AG04450 (cell line): ENCODE data around the gene KCNA10. TPM values are rescaled to one million over a fixed set of nuclear protein-coding genes. Genes with fewer than 3 reads are reported as not detected.

Source experiments
- CTCF ChIA-PET: fragments of 300-600, 350-600 bp; formaldehyde crosslinking; extraction: SDS; loops from one replicate; lab custom pipeline; 2022; ENCODE audit warnings: antibody characterized with exemption, inconsistent platforms; lab: Charles Lee
- POLR2A ChIA-PET: fragments of 350-600 bp; formaldehyde crosslinking; extraction: SDS; loops from one replicate; lab custom pipeline; 2021; ENCODE audit warnings: antibody characterized with exemption, inconsistent platforms; lab: Yijun Ruan, JAX
- DNase-seq: peaks from one replicate; pipeline ENCODE4 v3.0.0-alpha.2; 2011; ENCODE audit warnings: low read depth, low spot score
- H3K27ac ChIP-seq: one replicate; pipeline ENCODE4 v1.5.1; 2012; ENCODE audit warnings: low read depth, low read length, control low read depth
- H3K27me3 ChIP-seq: one replicate; pipeline ENCODE4 v1.6.0; 2012; ENCODE audit warnings: low read length; ENCODE audit not compliant: control insufficient read depth, insufficient read depth
- H3K4me3 ChIP-seq: 2 replicates; pipeline ENCODE4 v1.5.1; 2011; ENCODE audit warnings: mild to moderate bottlenecking, low read depth, low read length, control low read depth
- H3K9me3 ChIP-seq: 2 replicates; pipeline ENCODE4 v1.5.1; 2012; ENCODE audit warnings: low read length; ENCODE audit not compliant: control insufficient read depth, insufficient read depth
- CTCF ChIP-seq: IDR thresholded peaks from 2 replicates; pipeline ENCODE4 v1.5.1; 2011; ENCODE audit warnings: low read depth, low read length, control low read depth, inconsistent platforms
- polyA plus RNA-seq: library from polyadenylated mRNA; depleted of rRNA; stranded (reverse); fragments of >200 nt; gene quantifications from 2 replicates; pipeline ENCODE4 v1.2.3, GENCODE V29; 2011

Gene KCNA10
- polyA plus RNA-seq, 1 experiment, result not detected

GRCh38 chr1:110494036-110494435 is 24.9 kb downstream of the KCNA10 start:
- no peak overlapping the region for H3K4me3 ChIP-seq
- CTCF ChIA-PET, result interaction anchor here (9.6 to 10.0 kb wide), 2 partner anchors 30 to 80 kb away, joined by 265 to 281 read pairs; no protein-coding TSS in a partner anchor
- TF ChIP-seq CTCF, result no peak

GRCh38 chr1:110493059-110493699 is 25.8 kb downstream of the KCNA10 start:
- no peak overlapping the region for H3K27ac ChIP-seq
- POLR2A ChIA-PET, result no interaction called here
- CTCF ChIA-PET, result interaction anchor here (1.0 to 10.0 kb wide), 3 partner anchors 29 to 180 kb away, joined by 3 to 281 read pairs (median 265); no protein-coding TSS in a partner anchor
- H3K27me3 ChIP-seq, result peaks cover 10% of the 10 kb centered on the region
- no peaks in the 10 kb centered on the region for H3K9me3 ChIP-seq
- TF ChIP-seq CTCF, result no peak
- no peak for DNase-seq
- no peak overlapping the region for H3K4me3 ChIP-seq

More at GRCh38 chr1:110494036-110494435, 24.9 kb downstream of the KCNA10 start:
- POLR2A ChIA-PET, result no interaction called here
- Histone ChIP-seq H3K9me3 (no peaks in the 10 kb centered on the region), H3K27me3 (peaks cover 14% of the 10 kb centered on the region), H3K27ac (no peak overlapping the region)
- no peak for DNase-seq

GRCh38 chr1:110492573-110492972 is 26.4 kb downstream of the KCNA10 start:
- no peak for TF ChIP-seq CTCF
- ChIA-PET POLR2A (no interaction called here), CTCF (interaction anchor here (1.0 to 10.0 kb wide), 3 partner anchors 29 to 180 kb away, joined by 3 to 281 read pairs (median 265); no protein-coding TSS in a partner anchor)
- Histone ChIP-seq H3K27me3 (peaks cover 10% of the 10 kb centered on the region), H3K9me3 (no peaks in the 10 kb centered on the region), H3K4me3 (no peak overlapping the region), H3K27ac (no peak overlapping the region)
- DNase-seq, result no peak

- ChIA-PET POLR2A (no interaction called here), CTCF (interaction anchor here (1.1 to 10.0 kb wide), 4 partner anchors 27 to 288 kb away, joined by 5 to 281 read pairs (median 136); no protein-coding TSS in a partner anchor)
- Histone ChIP-seq H3K27me3 (peaks cover 10% of the 10 kb centered on the region), H3K4me3 (no peak overlapping the region), H3K27ac (no peak overlapping the region), H3K9me3 (no peaks in the 10 kb centered on the region)
- TF ChIP-seq CTCF, result no peak
- DNase-seq, result no peak
Measured at GRCh38 chr1:110490791-110491451, 28.1 kb downstream of the KCNA10 start.
